CD4-positive, alpha-beta T cell treated with Interleukin-12 subunit alpha and Interleukin-12 subunit beta, for 1 hour (primary cell): ENCODE measurements around the gene SEC16A.

Experiments
- DNase-seq: peaks from one replicate; pipeline ENCODE4 v3.0.0-alpha.2; 2020

The SEC16A gene

DNA sequence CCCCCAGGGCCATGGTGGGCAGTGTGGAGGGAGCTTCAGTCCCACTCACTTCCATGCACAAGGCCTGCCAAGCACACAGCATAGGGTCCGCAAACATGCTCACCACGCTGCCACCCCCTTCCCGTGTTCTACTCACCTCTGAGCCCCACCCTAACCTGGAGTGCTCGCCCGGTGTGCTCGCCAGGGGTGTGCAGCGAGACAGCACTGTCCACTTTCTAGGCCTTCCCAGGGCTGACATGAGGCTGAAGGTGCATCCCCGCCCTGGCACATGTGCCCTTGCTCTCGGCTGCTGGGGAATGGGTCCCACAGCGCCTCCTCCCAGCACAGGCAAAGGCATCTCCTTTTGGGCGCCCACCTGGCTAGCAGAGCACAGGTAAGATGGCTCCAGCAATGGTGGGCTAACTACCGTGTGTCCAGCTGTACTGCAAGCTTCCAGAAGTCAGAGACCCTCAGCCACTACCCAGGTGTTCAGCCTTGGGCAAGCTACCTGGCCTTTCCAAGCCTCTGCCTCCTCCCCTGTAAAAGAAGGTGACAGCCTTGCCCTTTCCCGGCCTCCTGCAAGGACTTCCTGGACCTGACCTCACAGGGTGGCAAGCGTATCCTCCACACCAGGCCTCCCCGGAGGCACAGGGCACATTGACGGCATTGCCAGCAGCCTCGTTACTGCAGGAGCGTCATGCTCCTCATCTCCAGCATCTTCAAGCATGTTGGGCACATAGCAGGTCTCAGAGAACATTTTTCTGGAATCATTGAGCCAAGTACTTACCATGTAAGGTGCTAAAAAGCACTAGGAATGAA is 4.2 kb upstream of the SEC16A start:
- DNase-seq, result no peak

DNA sequence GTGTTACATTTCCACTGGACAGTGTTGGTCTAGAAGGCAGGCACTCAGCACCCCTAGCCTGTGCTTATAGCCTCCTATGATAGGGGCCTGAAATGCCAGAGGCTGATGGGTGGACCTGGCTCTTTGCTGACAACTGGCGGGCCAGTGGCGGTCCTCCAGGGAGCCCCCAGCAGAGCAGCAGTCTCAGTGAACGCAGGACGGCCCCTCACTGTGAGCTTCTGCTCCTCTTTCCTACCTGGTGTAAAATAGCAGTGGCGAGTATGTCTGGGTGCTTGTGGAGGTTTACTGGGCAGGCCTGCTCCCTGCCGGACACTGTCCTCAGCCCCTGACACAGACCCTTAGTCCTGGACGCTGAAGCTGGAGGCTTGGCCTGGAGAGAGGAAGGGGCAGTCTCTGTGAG is 3.3 kb upstream of the SEC16A start:
- DNase-seq, result no peak

DNA sequence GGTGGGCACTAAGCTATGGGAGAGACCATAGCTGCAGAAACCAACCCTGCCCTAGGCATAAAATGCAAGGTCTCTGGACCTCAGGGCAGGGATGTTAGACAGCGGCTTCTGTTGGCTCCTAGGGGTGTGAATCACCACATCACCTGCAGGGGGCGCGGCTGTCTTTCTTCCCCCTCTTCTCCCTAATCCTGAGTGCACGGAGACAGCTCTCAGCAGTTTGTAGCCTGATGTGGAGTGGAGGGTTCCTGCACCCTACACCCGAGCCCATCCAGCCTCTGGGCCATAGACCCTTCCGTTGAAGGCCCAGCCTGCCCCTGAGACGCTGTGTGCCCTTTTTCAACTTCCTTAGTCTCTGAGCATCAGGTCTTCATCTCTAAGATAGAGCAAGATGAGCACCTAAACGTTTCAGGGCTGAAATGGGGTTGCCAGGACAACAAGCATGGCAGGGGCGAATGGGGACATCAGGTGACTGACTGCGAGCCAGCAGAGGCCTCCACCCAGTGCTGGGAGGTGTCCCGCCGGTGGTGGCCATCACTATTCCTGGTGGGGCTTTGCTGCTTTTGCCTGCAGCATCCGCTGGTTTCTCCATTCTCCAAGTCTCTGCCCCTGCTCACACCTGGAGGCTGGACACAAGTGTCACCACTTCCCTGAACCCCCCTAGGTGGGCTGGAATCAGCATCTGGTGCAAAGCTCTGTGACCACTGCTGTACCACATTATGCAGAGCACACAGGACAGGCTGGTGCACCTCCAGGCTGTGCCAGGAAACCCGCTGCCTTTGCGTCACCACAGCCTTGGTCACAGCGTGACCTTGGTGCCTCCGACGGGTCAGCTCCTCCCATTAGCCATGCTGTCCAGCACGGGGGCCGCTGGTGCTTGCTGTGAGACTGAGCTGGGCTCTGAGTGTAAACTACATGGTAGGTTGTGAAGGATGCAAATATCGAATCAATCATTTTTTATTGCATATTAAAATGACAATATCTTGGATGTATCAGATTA is 2.5 kb upstream of the SEC16A start:
- peak; percentile 83 for DNase-seq

DNA sequence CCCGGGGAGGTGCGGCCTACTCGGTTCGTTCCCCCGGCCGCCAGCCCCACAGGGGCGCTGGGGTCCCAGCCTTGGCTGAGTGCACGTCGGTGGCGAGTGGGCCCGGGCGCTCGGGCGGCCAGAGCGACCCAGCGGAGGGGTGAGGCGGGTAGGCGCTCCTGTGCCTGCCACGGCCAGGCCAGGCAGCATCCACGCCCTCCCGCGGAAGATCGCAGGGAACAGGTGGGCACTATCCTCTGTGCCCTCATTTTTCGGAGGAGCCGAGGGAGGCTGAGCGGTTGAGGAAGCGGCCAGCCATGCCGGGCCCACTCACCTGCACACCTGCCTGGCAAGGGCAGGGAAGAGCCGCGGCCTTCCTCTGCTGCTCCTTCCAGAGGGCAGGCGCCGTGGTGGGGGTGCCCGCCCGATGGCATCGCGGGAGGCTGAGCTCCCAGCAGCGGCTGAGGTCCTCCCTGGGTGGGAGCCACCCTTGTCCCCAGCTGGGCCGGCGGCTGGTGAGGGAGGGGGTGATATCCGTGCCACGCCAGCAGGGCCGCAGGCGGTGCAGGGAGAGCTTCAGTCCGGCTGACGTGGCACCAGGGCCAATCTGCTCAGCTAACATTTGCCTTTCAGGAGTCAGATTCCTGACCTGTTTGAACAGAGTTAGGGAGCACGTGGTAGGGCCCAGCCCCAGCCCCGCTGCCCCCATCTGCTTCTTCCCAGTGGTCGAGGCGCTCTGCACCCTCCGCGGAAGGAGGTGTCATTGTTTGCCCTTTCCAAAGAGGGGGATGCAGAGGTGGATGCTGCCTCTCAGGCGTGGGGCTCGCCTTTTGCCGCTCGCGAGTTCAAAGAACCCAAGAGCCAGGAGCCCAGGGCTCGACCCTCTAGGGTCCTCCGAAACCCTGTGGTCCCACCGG is 1.6 kb upstream of the SEC16A start:
- no peak for DNase-seq

DNA sequence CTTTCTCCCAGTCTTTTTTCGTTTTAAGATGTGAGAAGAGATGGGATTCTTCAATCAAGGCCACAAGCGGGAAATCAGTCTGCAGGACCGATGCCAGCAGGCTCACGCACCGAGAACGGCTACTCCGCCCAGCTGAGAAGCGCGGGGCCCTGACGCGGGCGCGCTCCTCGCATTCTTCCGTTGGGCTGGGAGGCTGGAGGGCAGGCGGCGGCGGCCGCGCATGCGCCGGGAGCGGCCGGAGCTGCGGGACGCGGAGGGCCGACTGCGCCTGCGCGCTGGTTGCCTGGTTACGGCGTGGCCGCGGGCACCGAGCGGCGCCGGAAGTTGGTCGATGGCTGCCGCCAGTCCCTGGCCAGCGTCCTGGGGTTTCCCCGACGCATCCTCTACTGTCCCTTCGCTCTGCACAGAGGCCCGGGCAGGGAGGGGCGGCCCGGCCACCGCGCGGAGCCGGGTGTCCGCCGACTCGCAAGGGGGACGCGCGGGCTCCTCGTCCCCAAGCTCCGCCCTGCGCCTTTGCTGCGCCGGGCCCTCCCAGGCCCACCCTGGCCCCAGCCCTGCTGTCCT is 831 bp upstream of the SEC16A start:
- DNase-seq, result peak; percentile 96

DNA sequence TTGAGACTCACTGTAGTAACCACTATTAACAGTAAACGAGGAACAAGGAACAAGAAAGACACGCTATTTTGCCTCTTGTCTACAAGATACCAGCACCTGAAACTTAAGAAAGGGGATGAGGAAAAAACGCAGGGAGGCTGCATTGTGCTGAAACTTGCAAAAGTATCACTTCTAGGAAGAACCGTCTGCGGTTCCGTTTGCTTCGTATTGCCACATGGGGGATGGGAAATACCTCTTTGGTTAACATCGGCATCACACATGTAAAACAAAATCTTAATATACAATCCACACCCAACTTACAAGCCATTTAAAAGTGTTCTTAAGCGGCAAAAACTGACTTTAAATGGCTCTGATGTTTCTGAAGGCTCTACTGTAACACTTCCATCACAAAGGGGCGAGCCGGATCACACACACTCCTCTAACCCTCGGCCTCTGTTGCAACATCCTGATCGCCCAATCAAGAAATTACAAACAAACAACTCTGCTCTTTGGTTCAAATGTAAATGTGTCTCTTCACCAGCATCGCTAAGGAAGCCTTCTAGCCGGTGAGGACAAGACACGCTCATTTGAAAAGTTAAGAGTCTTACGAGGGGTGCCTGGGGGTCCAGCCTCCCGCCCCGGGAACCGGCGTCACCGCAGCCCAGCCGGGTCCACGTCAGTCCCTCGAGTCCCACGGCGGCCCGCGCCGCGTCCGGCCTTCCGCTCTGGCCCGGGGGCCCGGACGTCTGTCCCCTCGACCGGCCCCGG is 621 bp downstream of the SEC16A start:
- DNase-seq, result peak; percentile 55

DNA sequence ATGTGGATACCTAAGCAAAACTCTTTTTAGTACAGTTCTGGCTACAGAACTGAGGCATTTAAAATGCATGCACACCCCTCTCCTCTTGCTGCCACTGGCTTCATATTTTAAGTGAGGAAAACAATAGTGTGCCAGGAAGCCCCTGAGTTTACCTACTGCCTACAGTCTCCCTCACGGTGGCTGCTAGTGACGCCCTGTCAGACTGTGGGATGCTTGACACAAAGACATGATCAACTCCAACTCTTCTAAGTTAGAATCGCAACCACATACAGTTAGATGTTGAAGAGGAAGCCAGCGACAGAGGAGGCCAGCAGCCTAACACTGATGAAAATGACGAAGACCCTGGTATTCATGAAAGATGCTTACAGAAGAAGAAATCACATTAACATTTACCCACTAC is 1.3 kb downstream of the SEC16A start:
- DNase-seq, result no peak

DNA sequence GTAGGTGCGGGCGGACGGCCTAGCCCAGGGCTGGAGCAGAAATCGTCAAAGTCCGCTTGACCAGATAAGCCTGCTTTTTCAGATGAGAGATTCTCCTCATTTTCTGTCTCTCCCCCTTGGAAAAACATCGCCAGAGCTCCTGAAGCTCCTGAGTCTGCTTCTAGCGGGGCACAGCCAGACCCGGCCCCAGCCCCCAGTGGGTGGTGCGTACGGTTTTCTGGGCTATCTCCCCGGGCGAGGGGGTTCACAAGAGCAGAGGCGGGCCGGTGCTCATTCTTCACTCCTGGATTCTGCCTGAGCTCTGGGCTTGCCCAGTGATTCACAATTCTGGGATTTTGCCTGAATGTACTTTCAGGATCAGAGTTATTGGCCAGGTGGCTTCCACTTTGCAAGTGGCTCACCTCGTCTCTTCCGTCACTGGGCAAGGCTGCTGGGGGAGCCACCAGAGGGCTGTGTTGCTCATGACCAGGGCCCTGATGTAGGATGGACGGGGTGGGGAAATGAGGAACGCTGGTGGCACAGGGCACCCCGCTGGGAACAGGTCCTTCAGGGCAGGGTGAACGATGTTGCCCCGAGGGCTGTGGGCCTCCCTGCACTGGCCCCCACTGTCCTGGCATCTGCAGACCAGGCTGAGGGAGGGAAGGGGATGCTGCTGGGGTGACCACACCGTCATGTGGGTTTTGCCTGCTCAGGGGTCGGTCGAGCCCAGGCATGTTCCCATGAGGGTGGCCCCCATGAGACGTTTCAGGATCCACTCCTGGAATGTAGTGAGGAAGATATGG is 6.3 kb downstream of the SEC16A start:
- no peak for DNase-seq

DNA sequence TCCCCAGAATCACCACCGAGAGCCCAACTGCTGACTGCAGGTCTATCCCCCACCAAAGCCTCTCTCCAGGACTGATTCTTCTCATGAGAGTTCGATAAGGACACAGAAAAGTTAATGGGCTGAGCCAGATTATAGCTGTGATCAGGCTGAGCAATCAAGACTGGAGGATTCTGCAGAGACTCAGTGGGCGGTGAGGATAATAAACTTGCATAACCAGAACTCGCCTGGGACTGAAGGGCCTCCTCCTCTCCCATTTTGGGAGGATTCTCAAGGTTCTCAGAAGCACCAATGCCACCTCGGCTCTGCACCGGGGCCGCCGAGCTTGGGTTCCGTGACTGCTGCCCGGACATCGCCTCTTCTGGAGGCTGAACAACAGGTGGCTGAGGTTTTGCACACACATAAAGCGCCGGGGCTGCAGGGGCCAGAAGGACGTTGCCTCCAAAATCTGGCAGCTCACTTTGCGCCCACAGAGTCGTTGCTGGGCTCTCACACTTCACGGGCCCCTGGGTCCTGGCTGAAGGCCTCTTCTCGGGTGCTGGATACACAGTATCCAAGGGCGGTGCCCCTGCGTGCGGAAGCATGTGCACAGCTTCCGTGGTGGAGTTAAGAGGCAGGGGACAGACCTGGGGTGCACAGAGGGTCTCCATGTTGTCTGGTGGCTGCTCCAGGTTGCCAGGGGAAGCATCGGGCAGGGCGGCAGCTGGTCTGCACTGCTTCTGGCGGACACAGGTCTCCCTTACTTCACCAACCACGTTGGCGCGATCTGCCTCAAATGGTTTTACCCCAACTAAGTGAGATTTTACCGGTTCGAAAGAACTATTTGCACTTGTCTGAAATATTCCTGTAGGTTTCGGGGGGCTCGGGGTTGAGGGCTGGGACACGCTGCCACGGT is 7.6 kb downstream of the SEC16A start:
- no peak for DNase-seq

DNA sequence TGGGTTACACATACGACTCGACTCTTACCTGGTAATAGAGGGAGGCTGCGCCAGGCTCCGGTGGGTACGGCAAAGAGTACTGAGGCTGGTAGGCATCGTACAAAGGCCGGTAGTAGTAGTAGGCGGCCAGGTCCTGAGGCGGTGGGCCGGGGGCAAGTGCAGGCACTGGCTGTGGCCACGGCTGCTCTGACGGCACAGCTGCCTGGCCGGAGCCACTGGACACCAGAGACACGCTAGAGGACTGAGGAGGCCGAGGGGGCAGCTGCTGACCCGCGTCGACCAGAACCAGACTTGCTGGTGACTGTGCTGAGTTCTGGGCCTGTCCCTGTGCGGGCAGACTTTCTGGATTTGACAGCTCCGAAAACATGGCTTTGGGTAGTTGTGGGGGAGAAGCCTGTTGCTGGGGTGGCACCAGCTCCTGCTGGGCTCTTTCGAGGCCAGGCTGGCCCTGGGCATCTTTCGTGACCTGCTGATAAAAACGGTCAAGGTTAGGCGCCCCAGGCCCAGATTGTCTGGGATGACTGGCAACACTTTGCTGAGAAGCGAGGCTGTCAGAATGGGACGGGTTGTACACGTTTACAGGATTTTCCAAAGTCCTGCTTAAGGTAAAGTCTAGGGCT is 8.7 kb downstream of the SEC16A start:
- DNase-seq, result no peak

DNA sequence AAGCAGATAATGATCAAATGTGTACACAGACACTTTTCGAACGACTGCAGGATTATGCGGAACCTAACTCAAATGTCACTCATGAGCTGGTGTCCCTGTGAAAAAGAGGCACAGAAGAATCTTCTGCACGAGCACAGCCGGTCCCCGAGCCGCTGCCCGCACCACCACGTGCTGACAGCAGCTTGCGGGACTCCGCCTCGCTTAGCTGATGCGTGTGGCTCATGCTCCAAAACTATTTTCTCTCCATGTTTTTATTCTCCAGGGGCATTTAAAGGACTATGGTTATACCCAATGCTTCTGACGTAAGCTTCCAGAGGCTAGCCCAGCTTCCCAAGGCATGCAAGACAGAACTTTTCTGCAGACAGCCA is 9.5 kb downstream of the SEC16A start:
- no peak for DNase-seq

DNA sequence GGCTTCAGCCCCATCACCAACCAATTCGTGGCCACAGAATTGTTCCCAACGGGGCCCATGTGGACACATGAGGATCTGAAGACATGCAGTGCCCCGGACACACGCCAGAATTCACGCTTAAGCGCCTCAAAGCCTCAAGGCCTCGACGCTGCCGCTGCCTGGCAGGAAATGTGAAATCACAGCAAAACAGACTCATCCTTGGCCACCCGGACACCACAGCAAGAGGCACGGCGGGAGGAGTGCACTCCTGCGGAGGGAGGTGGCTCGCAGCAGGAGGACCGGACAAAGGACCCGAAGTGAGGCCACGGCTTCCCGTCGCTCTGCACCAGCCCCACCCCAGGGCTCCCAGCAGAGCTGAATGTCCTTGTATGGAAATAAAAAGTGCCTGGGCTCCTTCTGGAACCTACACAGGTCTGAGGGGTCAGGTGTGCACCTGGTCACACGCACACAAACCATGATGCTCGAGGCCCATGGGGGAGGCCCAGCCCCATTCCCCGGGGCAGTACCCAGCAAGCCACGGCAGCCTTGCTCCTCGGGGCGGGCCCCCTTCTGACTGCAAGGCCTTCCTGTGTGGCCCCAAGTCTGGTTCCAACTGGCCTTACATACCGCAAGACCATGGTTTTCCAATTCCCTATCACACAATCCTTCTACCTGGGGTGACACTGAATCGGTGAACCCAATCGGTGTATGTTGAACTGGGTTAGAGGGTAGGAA is 10.0 kb downstream of the SEC16A start:
- DNase-seq, result no peak

DNA sequence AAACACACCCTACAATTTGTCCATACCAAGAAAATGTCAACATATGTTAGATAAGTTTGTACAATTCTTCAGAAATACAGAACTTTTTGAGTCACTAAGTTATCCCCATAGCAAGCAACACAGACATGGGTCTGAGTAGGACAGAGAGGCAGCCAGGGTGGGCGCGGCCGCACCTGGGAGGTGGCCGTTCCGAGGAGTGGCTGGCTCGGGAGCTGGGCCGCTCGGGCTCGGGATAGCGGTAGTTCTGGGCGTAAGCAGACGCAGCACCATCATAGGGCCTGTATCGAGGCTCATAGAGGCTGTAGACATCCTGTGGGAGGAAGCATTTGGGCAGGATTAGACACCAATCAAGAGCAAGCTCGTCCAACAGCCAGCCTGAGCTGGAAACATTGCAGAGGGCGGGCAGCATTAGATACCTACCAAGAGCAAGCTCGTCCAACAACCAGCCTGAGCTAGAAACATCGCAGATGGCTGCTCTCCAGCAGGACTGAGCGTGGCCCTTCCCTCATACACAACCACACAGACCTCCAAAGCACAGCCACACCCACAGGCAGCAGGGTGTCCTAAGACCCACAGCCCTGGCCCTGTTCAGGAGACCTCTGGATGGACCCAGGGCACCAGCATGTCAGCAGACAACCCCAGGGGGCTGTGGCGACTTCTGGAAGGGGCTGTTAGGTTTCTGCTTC is 10.9 kb downstream of the SEC16A start:
- no peak for DNase-seq

DNA sequence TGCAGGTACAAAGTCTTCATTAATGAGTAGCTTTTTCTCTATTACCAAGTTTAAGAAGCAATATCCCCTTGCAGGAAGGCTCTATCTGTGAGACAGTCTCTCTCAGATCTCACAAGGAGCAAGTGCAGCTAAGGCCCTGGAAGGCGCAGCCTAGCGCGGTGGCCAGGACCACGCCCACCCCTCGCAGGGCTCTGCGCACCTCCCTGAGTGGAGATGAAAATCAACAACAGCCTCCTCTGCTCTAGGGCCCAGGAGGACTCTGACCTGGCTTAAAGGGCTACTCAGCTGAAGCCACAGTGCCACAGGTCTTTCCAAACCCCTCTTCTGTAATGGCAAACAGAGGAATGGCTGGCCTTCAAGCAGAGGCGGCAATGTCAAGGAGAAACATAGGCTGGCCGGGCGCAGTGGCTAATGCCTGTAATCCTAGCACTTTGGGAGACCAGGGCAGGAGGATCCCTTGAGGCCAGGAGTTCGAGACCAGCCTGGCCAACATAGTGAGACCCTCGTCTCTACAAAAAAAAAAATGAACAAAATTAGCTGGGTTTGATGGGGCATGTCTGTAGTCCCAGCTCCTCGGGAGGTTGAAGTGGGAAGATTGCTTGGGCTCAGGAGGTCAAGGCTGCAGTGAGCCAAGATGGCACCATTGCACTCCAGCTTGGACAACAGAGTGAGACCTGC is 11.9 kb downstream of the SEC16A start:
- DNase-seq, result no peak

DNA sequence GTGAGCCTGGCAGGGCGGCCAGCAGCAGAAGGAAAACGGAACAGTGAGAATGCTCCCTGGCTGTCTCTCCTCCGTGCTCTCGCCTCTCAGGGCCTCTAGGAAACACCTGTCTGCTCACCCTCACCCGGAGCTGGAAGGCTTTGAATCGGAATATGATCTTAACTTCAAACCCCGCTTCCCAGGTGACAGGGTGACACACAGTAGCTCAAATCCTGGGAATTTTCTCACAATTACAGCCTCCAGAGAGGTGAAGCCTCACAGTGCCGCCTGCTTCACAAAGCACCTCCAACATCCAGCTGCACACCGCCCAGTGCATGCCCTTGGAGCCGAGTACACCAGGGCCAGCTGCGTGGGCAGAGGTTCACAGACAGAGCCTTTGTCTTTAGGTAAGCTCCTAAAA is 12.5 kb downstream of the SEC16A start:
- DNase-seq, result no peak

DNA sequence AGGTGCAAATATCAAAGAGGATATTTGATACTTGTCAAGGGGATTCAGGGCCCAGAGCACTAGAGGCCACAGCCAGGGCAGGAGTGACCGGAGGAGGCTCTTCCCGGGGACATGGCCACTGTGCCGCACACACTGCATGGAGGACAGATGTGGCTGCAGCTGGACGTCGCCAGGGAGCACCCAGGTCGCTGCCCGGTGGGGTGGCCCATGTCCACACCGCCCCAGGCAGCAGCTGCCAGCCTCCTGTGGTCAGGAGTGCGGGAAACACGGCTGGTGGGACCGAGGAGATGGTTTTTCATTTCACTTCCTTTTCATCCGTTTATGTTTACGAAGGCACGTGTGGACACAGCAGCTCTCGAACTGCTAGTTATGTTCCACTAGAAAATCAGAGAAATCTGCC is 15.1 kb downstream of the SEC16A start:
- DNase-seq, result no peak

DNA sequence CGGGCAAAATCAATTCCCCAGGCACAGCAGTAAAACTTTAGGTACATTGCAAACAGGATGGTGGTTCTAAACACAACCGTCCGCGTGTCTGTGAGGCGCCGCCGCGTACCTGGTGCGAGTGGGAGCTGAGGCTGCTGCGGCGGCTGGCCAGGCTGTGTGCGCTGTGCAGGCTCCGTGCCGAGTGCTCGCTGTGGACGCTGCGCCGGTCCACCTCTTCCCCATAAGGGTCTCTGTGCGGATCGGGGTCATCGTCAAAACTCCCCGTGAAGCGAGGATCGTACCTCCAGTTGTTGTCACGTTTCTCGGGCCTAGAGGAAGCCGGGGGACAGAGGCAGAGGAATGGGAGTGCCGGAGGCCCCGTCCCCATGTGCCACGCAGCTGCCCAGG is 16.7 kb downstream of the SEC16A start:
- DNase-seq, result no peak
